Common myeloid progenitor, CD34-positive (primary cell): Measurements from ENCODE around the gene BMPER.

Source experiments
- CTCF ChIA-PET: fragments of 350-600 bp; sonication (Branson Sonifier 250); formaldehyde crosslinking; loops from one replicate; lab custom pipeline; 2021; ENCODE audit warnings: antibody characterized with exemption; lab: Charles Lee
- POLR2A ChIA-PET: fragments of 350-600 bp; sonication (Branson Sonifier 250); formaldehyde crosslinking; loops from one replicate; lab custom pipeline; 2021; ENCODE audit warnings: antibody characterized with exemption; lab: Charles Lee
- DNase-seq, 3 donors: peaks; one replicate each; pipeline versions ENCODE4 v3.0.0 to v3.0.0-alpha.2; 2013
- H3K27ac ChIP-seq, 2 experiments: 1 replicate in 1 of 2; 2 replicates in 1 of 2; pipeline ENCODE4 v1.7.0; 2013; ENCODE audit warnings: inconsistent platforms in 2 of 2, low read length in 2 of 2, mild to moderate bottlenecking in 2 of 2, low read depth in 1 of 2, moderate library complexity in 1 of 2; ENCODE audit not compliant: severe bottlenecking in 2 of 2, insufficient read depth in 1 of 2, poor library complexity in 1 of 2
- H3K27me3 ChIP-seq, 5 experiments: replicated peaks in 2 of 5; 1 replicate in 3 of 5; 2 replicates in 2 of 5; pipeline versions ENCODE4 v1.6.1 to v1.7.0; 2013; ENCODE audit warnings: low read length in 4 of 5, mild to moderate bottlenecking in 2 of 5, moderate library complexity in 2 of 5, inconsistent platforms in 1 of 5; ENCODE audit not compliant: insufficient read depth in 5 of 5, control insufficient read depth in 4 of 5
- H3K36me3 ChIP-seq, 4 experiments: 1 replicate in 2 of 4; 2 replicates in 2 of 4; pipeline versions ENCODE4 v1.6.1 to v1.7.0; 2013; ENCODE audit warnings: low read length in 3 of 4, control low read depth in 1 of 4, mild to moderate bottlenecking in 1 of 4; ENCODE audit not compliant: control insufficient read depth in 4 of 4, insufficient read depth in 4 of 4
- H3K4me1 ChIP-seq, 4 experiments: 1 replicate in 3 of 4; 2 replicates in 1 of 4; pipeline versions ENCODE4 v1.6.1 to v1.7.1; 2013; ENCODE audit warnings: low read length in 3 of 4, mild to moderate bottlenecking in 3 of 4, control low read depth in 1 of 4, inconsistent platforms in 1 of 4, moderate library complexity in 1 of 4; ENCODE audit not compliant: control insufficient read depth in 4 of 4, insufficient read depth in 4 of 4; ENCODE audit errors: control extremely low read depth in 1 of 4
- H3K4me3 ChIP-seq, 7 experiments: 1 replicate in 4 of 7; 2 replicates in 3 of 7; pipeline versions ENCODE4 v1.5.1 to v1.7.0; 2013; ENCODE audit warnings: mild to moderate bottlenecking in 7 of 7, low read length in 6 of 7, moderate library complexity in 6 of 7, inconsistent platforms in 2 of 7, low read depth in 2 of 7, control low read depth in 1 of 7; ENCODE audit not compliant: insufficient read depth in 4 of 7, control insufficient read depth in 1 of 7; ENCODE audit errors: extremely low read depth in 1 of 7
- H3K9me3 ChIP-seq, 5 experiments: 1 replicate in 4 of 5; 2 replicates in 1 of 5; pipeline versions ENCODE4 v1.6.1 to v1.7.1; 2013; ENCODE audit warnings: low read length in 4 of 5, mild to moderate bottlenecking in 2 of 5, inconsistent platforms in 1 of 5, low read depth in 1 of 5, moderate library complexity in 1 of 5; ENCODE audit not compliant: control insufficient read depth in 4 of 5, insufficient read depth in 2 of 5; ENCODE audit errors: control extremely low read depth in 1 of 5
- WGBS: methylation state at CpG from one replicate; pipeline ENCODE4 v1.1.5; 2013; ENCODE audit not compliant: insufficient coverage; 5-methylcytosine and 5-hydroxymethylcytosine counted together

BMPER gene

GRCh38 chr7:34036051-34036920, 130.9 kb downstream of the BMPER start:
- H3K4me3 ChIP-seq, result no peak overlapping the region
- WGBS, result 65% methylated on average over 4 of the region's 8 CpGs
- no peaks in the 10 kb centered on the region for H3K9me3 ChIP-seq
- H3K27ac ChIP-seq, result no peak overlapping the region
- ChIA-PET CTCF (no interaction called here), POLR2A (no interaction called here)
- DNase-seq, result no peak
- no peaks in the 10 kb centered on the region for H3K36me3 ChIP-seq
- H3K4me1 ChIP-seq, result no peaks in the 10 kb centered on the region
- H3K27me3 ChIP-seq, result no peaks in the 10 kb centered on the region

GRCh38 chr7:34036972-34037792, 131.8 kb downstream of the BMPER start:
- no peak overlapping the region for H3K4me3 ChIP-seq
- DNase-seq, result no peak
- CTCF ChIA-PET, result no interaction called here
- H3K27me3 ChIP-seq, result no peaks in the 10 kb centered on the region
- POLR2A ChIA-PET, result no interaction called here
- no peaks in the 10 kb centered on the region for H3K4me1 ChIP-seq
- H3K36me3 ChIP-seq, result no peaks in the 10 kb centered on the region
- no peak overlapping the region for H3K27ac ChIP-seq
- H3K9me3 ChIP-seq, result no peaks in the 10 kb centered on the region
- 84% methylated on average over 10 of the region's 10 CpGs for WGBS

DNA sequence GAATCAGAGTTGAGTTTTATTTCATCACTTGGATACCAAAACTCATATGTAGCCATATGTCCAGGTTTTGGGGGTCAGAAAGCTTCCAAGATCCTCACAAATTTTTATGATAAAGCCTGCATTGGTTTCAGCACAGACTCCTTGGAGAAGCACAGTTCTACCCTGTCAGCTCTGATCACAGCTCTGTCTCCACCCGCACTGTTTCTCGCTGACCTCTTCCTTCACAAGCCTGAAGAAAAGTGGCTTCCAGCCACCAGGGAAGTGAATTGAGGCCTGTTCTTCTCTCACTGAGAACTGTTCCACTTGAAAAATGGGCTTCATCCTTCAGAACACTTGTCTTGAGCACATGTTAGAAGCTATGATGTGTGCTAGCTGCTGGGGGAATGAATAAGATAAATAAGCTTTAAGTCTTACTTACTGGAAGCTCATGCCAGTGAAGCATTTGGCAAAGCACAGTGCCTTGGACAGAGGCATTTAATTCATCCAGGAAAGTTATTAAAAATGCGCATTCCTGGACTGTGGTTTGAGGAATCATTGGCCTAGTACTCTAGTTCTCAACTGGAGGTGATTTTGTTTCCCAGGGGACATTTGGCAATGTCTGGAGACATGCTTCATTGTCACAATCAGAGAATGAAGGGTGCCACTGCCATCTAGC, 133.6 kb downstream of the BMPER start:
- 100% methylated on average over 3 of the region's 3 CpGs for WGBS
- H3K36me3 ChIP-seq, result no peaks in the 10 kb centered on the region
- DNase-seq, result no peak
- ChIA-PET POLR2A (no interaction called here), CTCF (no interaction called here)
- H3K4me3 ChIP-seq, result no peak overlapping the region
- no peaks in the 10 kb centered on the region for H3K27me3 ChIP-seq
- no peaks in the 10 kb centered on the region for H3K4me1 ChIP-seq
- H3K9me3 ChIP-seq, result no peaks in the 10 kb centered on the region
- no peak overlapping the region for H3K27ac ChIP-seq

- no peaks in the 10 kb centered on the region for H3K4me1 ChIP-seq
- CTCF ChIA-PET, result no interaction called here
These were observed 136.4 kb downstream of the BMPER start for GRCh38 chr7:34041707-34042106.

GRCh38 chr7:34042406-34042805, 137.1 kb downstream of the BMPER start:
- DNase-seq, result no peak
- CTCF ChIA-PET, result no interaction called here
- H3K4me1 ChIP-seq, result no peaks in the 10 kb centered on the region
- no peak overlapping the region for H3K4me3 ChIP-seq
- POLR2A ChIA-PET, result no interaction called here
- WGBS, result 94% methylated on average over 2 of the region's 2 CpGs
- no peaks in the 10 kb centered on the region for H3K9me3 ChIP-seq
- H3K27ac ChIP-seq, result no peak overlapping the region
- no peaks in the 10 kb centered on the region for H3K27me3 ChIP-seq
- H3K36me3 ChIP-seq, result no peaks in the 10 kb centered on the region

More at GRCh38 chr7:34041707-34042106, 136.4 kb downstream of the BMPER start:
- no peak overlapping the region for H3K27ac ChIP-seq
- H3K36me3 ChIP-seq, result no peaks in the 10 kb centered on the region
- no peaks in the 10 kb centered on the region for H3K27me3 ChIP-seq
- 88% methylated on average over 2 of the region's 4 CpGs for WGBS
- no peak for DNase-seq
- POLR2A ChIA-PET, result no interaction called here
- no peaks in the 10 kb centered on the region for H3K9me3 ChIP-seq
- H3K4me3 ChIP-seq, result no peak overlapping the region

DNA sequence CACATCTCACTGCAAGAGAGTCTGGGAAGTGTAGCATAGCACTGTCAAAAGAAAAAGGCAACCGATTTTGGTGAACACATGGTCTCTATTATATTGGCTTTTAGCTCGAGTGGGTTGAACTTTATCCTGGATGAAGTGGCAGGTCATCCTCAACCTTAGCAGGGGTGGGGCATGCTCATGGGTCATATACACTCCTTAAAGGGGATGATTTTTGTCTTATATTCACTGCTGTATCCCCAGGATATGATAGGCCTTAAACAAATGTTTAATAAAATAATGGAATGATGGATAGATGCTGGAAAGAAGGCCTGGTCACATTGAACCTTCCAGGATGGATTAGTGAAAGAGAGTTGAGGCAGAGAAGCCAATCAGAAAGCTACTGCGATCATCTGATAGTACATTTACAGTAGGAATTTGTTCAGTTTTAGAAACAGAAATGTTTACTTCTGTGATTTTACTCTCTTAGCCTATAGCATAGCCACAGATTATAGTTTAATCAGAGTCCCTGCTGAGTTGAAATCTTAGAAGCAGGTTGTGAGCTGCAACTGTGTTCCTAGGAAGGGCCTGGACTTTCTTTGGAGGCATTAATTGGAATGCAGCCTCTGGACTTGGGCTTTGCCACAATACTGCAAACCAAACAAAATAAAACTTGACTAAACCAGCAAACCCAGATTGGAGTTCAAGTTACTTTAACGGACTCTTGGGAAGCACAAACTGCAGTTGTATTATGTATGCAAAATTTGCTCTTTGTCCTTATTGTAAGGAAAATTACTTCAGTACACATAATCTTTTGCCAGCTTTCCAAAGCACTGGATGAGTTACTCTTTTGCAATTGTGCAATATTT, 138.3 kb downstream of the BMPER start:
- ChIA-PET POLR2A (no interaction called here), CTCF (no interaction called here)
- WGBS, result 100% methylated on average over 1 of the region's 4 CpGs
- Histone ChIP-seq H3K27ac (no peak overlapping the region), H3K27me3 (no peaks in the 10 kb centered on the region), H3K4me1 (no peaks in the 10 kb centered on the region), H3K36me3 (no peaks in the 10 kb centered on the region), H3K4me3 (no peak overlapping the region), H3K9me3 (no peaks in the 10 kb centered on the region)
- DNase-seq, result no peak
